ENCODE measurements around the gene ADPRHL1.

The ADPRHL1 gene

GRCh38 chr13:113495494-113496210 is 42.4 kb upstream of the ADPRHL1 start:
- TF ChIP-seq SUZ12 (IDR thresholded peaks at IDR 0.05; ENCODE audit: extremely low read depth, insufficient read depth, insufficient read length) (no peak), ZNF274 (IDR thresholded peaks at IDR 0.05; ENCODE audit: low read depth, low read length) (no peak)
- Histone ChIP-seq H3K27me3 (ENCODE audit: insufficient read depth, insufficient read length) (no peaks in the 10 kb centered on the region), H3K36me3 (ENCODE audit: insufficient read depth, insufficient read length, low read length) (peaks cover 66% of the 10 kb centered on the region), H3K4me1 (ENCODE audit: insufficient read depth, insufficient read length) (peaks cover 6% of the 10 kb centered on the region), H3K9ac (ENCODE audit: insufficient read length, low read depth) (no peak overlapping the region), H3K9me3 (ENCODE audit: insufficient read depth, low read length) (no peaks in the 10 kb centered on the region), H3K4me3 (ENCODE audit: insufficient read length, low read depth) (no peak overlapping the region)
- no peak for DNase-seq (ENCODE audit: low read depth, low spot score)

- Histone ChIP-seq H3K4me1 (ENCODE audit: insufficient read depth, insufficient read length) (peaks cover 9% of the 10 kb centered on the region), H3K9ac (ENCODE audit: insufficient read length, low read depth) (no peak overlapping the region), H3K36me3 (ENCODE audit: insufficient read depth, insufficient read length, low read length) (peaks cover 46% of the 10 kb centered on the region), H3K4me3 (ENCODE audit: insufficient read length, low read depth) (no peak overlapping the region), H3K9me3 (ENCODE audit: insufficient read depth, low read length) (no peaks in the 10 kb centered on the region), H3K27me3 (ENCODE audit: insufficient read depth, insufficient read length) (no peaks in the 10 kb centered on the region)
- TF ChIP-seq ZNF274 (IDR thresholded peaks at IDR 0.05; ENCODE audit: low read depth, low read length) (no peak), YY1 (IDR thresholded peaks at IDR 0.05; ENCODE audit: insufficient read depth, insufficient read length) (no peak), SUZ12 (IDR thresholded peaks at IDR 0.05; ENCODE audit: extremely low read depth, insufficient read depth, insufficient read length) (no peak)
- DNase-seq (ENCODE audit: low read depth, low spot score): no peak
Observed at GRCh38 chr13:113493315-113493951, 40.1 kb upstream of the ADPRHL1 start.

GRCh38 chr13:113491982-113492381 is 38.7 kb upstream of the ADPRHL1 start:
- peak overlapping the region; percentile 88 for H3K9ac ChIP-seq (ENCODE audit: insufficient read length, low read depth)
- H3K36me3 ChIP-seq (ENCODE audit: insufficient read depth, insufficient read length, low read length): peaks cover 42% of the 10 kb centered on the region
- DNase-seq (ENCODE audit: low read depth, low spot score): no peak
- TF ChIP-seq YY1 (IDR thresholded peaks at IDR 0.05; ENCODE audit: insufficient read depth, insufficient read length) (no peak), SUZ12 (IDR thresholded peaks at IDR 0.05; ENCODE audit: extremely low read depth, insufficient read depth, insufficient read length) (no peak), ZNF274 (IDR thresholded peaks at IDR 0.05; ENCODE audit: low read depth, low read length) (no peak)
- H3K4me3 ChIP-seq (ENCODE audit: insufficient read length, low read depth): peak overlapping the region; percentile 81
- H3K27me3 ChIP-seq (ENCODE audit: insufficient read depth, insufficient read length): no peaks in the 10 kb centered on the region
- H3K4me1 ChIP-seq (ENCODE audit: insufficient read depth, insufficient read length): peaks cover 9% of the 10 kb centered on the region
- no peaks in the 10 kb centered on the region for H3K9me3 ChIP-seq (ENCODE audit: insufficient read depth, low read length)

- TF ChIP-seq SUZ12 (IDR thresholded peaks at IDR 0.05; ENCODE audit: extremely low read depth, insufficient read depth, insufficient read length) (no peak), ZNF274 (IDR thresholded peaks at IDR 0.05; ENCODE audit: low read depth, low read length) (no peak), YY1 (IDR thresholded peaks at IDR 0.05; ENCODE audit: insufficient read depth, insufficient read length) (no peak)
- H3K9me3 ChIP-seq (ENCODE audit: insufficient read depth, low read length): no peaks in the 10 kb centered on the region
- peak overlapping the region; percentile 81 for H3K4me3 ChIP-seq (ENCODE audit: insufficient read length, low read depth)
- H3K27me3 ChIP-seq (ENCODE audit: insufficient read depth, insufficient read length): no peaks in the 10 kb centered on the region
- peaks cover 42% of the 10 kb centered on the region for H3K36me3 ChIP-seq (ENCODE audit: insufficient read depth, insufficient read length, low read length)
- H3K9ac ChIP-seq (ENCODE audit: insufficient read length, low read depth): peak overlapping the region; percentile 88
- H3K4me1 ChIP-seq (ENCODE audit: insufficient read depth, insufficient read length): peaks cover 9% of the 10 kb centered on the region
- no peak for DNase-seq (ENCODE audit: low read depth, low spot score)
Observed at GRCh38 chr13:113491418-113491883, 38.2 kb upstream of the ADPRHL1 start.

- H3K36me3 ChIP-seq (ENCODE audit: insufficient read depth, insufficient read length, low read length): peaks cover 37% of the 10 kb centered on the region
- H3K27me3 ChIP-seq (ENCODE audit: insufficient read depth, insufficient read length): no peaks in the 10 kb centered on the region
- peaks cover 9% of the 10 kb centered on the region for H3K4me1 ChIP-seq (ENCODE audit: insufficient read depth, insufficient read length)
- H3K4me3 ChIP-seq (ENCODE audit: insufficient read length, low read depth): peak within 1 kb of the TSS; percentile 81
- peak; percentile 71 for DNase-seq (ENCODE audit: low read depth, low spot score)
- peak within 1 kb of the TSS; percentile 92 for H3K9ac ChIP-seq (ENCODE audit: insufficient read length, low read depth)
- H3K9me3 ChIP-seq (ENCODE audit: insufficient read depth, low read length): no peaks in the 10 kb centered on the region
- TF ChIP-seq YY1 (IDR thresholded peaks at IDR 0.05; ENCODE audit: insufficient read depth, insufficient read length) (no peak), ZNF274 (IDR thresholded peaks at IDR 0.05; ENCODE audit: low read depth, low read length) (no peak), SUZ12 (IDR thresholded peaks at IDR 0.05; ENCODE audit: extremely low read depth, insufficient read depth, insufficient read length) (no peak)
Observed at GRCh38 chr13:113490496-113491417, 37.5 kb upstream of the ADPRHL1 start, which contains the start of gene DCUN1D2. Gene DCUN1D2, minus strand, starts transcription at chr13:113490711. Its CDS starts 42 bp downstream, at chr13:113490669.

GRCh38 chr13:113489549-113490495 is 36.5 kb upstream of the ADPRHL1 start:
- Histone ChIP-seq H3K9me3 (ENCODE audit: insufficient read depth, low read length) (no peaks in the 10 kb centered on the region), H3K36me3 (ENCODE audit: insufficient read depth, insufficient read length, low read length) (peaks cover 27% of the 10 kb centered on the region), H3K9ac (ENCODE audit: insufficient read length, low read depth) (peak overlapping the region; percentile 92), H3K4me3 (ENCODE audit: insufficient read length, low read depth) (peak overlapping the region; percentile 81), H3K27me3 (ENCODE audit: insufficient read depth, insufficient read length) (no peaks in the 10 kb centered on the region), H3K4me1 (ENCODE audit: insufficient read depth, insufficient read length) (peaks cover 5% of the 10 kb centered on the region)
- TF ChIP-seq SUZ12 (IDR thresholded peaks at IDR 0.05; ENCODE audit: extremely low read depth, insufficient read depth, insufficient read length) (no peak), YY1 (IDR thresholded peaks at IDR 0.05; ENCODE audit: insufficient read depth, insufficient read length) (no peak), ZNF274 (IDR thresholded peaks at IDR 0.05; ENCODE audit: low read depth, low read length) (no peak)
- DNase-seq (ENCODE audit: low read depth, low spot score): no peak
